GM21529 (cell line): ENCODE measurements around the gene TSPAN5.

Experiments used
- ATAC-seq: cut with Tn5 transposase; IDR thresholded peaks from one replicate; pipeline ENCODE4 v1.9.1; 2021; ENCODE audit not compliant: unreplicated experiment

TSPAN5 gene

GRCh38 chr4:98673978-98674377, 15.6 kb upstream of the TSPAN5 start:
- ATAC-seq: no peak

- no peak for ATAC-seq
These were observed 14.9 kb upstream of the TSPAN5 start for GRCh38 chr4:98673288-98673644.

- ATAC-seq: no peak
These were observed 14.3 kb upstream of the TSPAN5 start for GRCh38 chr4:98672583-98673287.

GRCh38 chr4:98671131-98671530, 12.7 kb upstream of the TSPAN5 start:
- ATAC-seq: no peak

GRCh38 chr4:98670186-98670585, 11.8 kb upstream of the TSPAN5 start:
- no peak for ATAC-seq

GRCh38 chr4:98669577-98669976, 11.2 kb upstream of the TSPAN5 start:
- no peak for ATAC-seq

- no peak for ATAC-seq
These were observed 6.5 kb upstream of the TSPAN5 start for GRCh38 chr4:98664959-98665358.

GRCh38 chr4:98663226-98664006, 5.0 kb upstream of the TSPAN5 start:
- ATAC-seq: peak; percentile 79

- peak; percentile 9 for ATAC-seq
These were observed 4.3 kb upstream of the TSPAN5 start for GRCh38 chr4:98662626-98663225.

- ATAC-seq: no peak
These were observed 3.6 kb upstream of the TSPAN5 start for GRCh38 chr4:98662055-98662453.

- ATAC-seq: no peak
These were observed 3.1 kb upstream of the TSPAN5 start for GRCh38 chr4:98661371-98662054.

GRCh38 chr4:98659741-98660462, 1.5 kb upstream of the TSPAN5 start:
- ATAC-seq: no peak

GRCh38 chr4:98659106-98659592, 738 bp upstream of the TSPAN5 start:
- no peak for ATAC-seq

- ATAC-seq: peak; percentile 4
These were observed 702 bp downstream of the TSPAN5 start for GRCh38 chr4:98657531-98658286.

- no peak for ATAC-seq
These were observed 1.5 kb downstream of the TSPAN5 start for GRCh38 chr4:98656886-98657285.

- ATAC-seq: no peak
These were observed 2.0 kb downstream of the TSPAN5 start for GRCh38 chr4:98656443-98656842.

- no peak for ATAC-seq
These were observed 4.2 kb downstream of the TSPAN5 start for GRCh38 chr4:98653890-98654867.

- no peak for ATAC-seq
These were observed 5.4 kb downstream of the TSPAN5 start for GRCh38 chr4:98652996-98653395.

- ATAC-seq: no peak
These were observed 9.8 kb downstream of the TSPAN5 start for GRCh38 chr4:98648602-98649001.
